PC-3 (cell line): ENCODE data around the gene STOX2.

ENCODE experiments used
- EZH2 ChIP-seq: fragments of 300-600 bp; sonication (generic); IDR thresholded peaks from one replicate; pipeline ENCODE4 v1.6.1; 2017; ENCODE audit warnings: antibody characterized with exemption, mild to moderate bottlenecking, low read length; ENCODE audit not compliant: unreplicated experiment
- TF ChIP-seq, protein P1 (sequence below): fragments of 300-600 bp; sonication (generic); conservative IDR thresholded peaks from 2 replicates; pipeline ENCODE4 v1.5.1; 2017; ENCODE audit warnings: antibody characterized with exemption, low read depth, mild to moderate bottlenecking, low read length

DNA sequence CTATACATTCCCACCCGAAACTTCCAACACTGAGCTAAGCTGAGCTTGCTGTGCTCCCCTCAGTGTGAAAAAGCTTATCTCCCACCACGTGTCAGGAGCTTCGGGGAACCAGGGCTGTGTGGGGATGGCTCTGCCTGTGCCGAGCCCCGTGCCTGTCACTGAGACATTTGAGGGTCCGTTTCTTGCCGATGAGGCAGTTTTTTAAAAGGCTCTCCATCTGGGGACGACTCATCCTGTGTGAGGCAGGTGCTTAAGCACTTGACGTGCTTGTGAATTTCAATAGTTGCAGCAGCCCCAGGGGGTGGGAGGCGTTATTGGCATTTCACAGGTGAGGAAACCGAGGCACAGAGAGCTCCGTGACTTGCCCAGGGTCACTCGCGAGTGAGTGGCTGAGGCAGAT is 151.8 kb downstream of the STOX2 start:
- TF ChIP-seq, protein P1, sequence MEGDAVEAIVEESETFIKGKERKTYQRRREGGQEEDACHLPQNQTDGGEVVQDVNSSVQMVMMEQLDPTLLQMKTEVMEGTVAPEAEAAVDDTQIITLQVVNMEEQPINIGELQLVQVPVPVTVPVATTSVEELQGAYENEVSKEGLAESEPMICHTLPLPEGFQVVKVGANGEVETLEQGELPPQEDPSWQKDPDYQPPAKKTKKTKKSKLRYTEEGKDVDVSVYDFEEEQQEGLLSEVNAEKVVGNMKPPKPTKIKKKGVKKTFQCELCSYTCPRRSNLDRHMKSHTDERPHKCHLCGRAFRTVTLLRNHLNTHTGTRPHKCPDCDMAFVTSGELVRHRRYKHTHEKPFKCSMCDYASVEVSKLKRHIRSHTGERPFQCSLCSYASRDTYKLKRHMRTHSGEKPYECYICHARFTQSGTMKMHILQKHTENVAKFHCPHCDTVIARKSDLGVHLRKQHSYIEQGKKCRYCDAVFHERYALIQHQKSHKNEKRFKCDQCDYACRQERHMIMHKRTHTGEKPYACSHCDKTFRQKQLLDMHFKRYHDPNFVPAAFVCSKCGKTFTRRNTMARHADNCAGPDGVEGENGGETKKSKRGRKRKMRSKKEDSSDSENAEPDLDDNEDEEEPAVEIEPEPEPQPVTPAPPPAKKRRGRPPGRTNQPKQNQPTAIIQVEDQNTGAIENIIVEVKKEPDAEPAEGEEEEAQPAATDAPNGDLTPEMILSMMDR: no peak
- TF ChIP-seq EZH2: no peak
